BLaER1 (cell line): ENCODE results near the gene SLC49A4.
A peak's percentile ranks its signal among the peaks of the same experiment; 100 is the strongest.

ENCODE experiments used
- H3K27ac ChIP-seq: shearing (Covaris generic); formaldehyde crosslinking; 2 replicates; pipeline ENCODE4 v1.8.1; 2022
- H3K27me3 ChIP-seq: shearing (Covaris generic); formaldehyde crosslinking; 2 replicates; pipeline ENCODE4 v1.8.1; 2022
- H3K36me3 ChIP-seq: shearing (Covaris generic); formaldehyde crosslinking; 2 replicates; pipeline ENCODE4 v1.8.1; 2022
- H3K4me1 ChIP-seq: shearing (Covaris generic); formaldehyde crosslinking; 2 replicates; pipeline ENCODE4 v1.8.1; 2022
- H3K4me2 ChIP-seq: shearing (Covaris generic); formaldehyde crosslinking; 2 replicates; pipeline ENCODE4 v1.8.1; 2022
- H3K4me3 ChIP-seq: shearing (Covaris generic); formaldehyde crosslinking; 2 replicates; pipeline ENCODE4 v1.8.1; 2022
- H3K9ac ChIP-seq: shearing (Covaris generic); formaldehyde crosslinking; 2 replicates; pipeline ENCODE4 v1.8.1; 2022
- H3K9me3 ChIP-seq: shearing (Covaris generic); formaldehyde crosslinking; 2 replicates; pipeline ENCODE4 v1.8.1; 2022
- H4K20me1 ChIP-seq: shearing (Covaris generic); formaldehyde crosslinking; 2 replicates; pipeline ENCODE4 v1.8.1; 2022
- Cebpa-rat ChIP-seq: shearing (Covaris generic); IDR thresholded peaks from 2 replicates; pipeline ENCODE4 v1.8.1; 2022

Gene SLC49A4

DNA sequence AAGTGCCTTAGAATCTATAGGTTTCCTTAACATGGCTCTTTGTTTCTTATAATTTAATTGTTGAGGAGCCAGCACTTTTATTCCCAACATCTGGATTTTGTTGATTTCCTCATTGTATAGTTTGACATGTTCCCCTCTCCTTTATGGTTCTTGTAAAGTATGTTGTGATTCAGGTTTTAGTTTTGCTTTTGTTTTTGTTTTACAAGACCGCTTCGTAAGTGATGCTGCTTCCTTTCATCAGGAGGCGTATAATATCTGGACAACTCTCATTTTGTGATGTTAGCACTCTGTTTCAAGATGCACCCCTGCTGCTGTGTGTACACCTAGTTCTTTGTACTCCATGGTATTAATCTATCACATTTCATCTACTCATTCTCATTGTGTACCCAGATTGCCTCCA is 48.7 kb downstream of the SLC49A4 start:
- H3K4me3 ChIP-seq, result no peak overlapping the region
- H4K20me1 ChIP-seq, result no peaks in the 10 kb centered on the region
- no peak overlapping the region for H3K4me2 ChIP-seq
- H3K27me3 ChIP-seq, result no peaks in the 10 kb centered on the region
- no peaks in the 10 kb centered on the region for H3K9me3 ChIP-seq
- H3K36me3 ChIP-seq, result peaks cover 6% of the 10 kb centered on the region; the same call in 1 of the 2 replicates
- no peak for TF ChIP-seq Cebpa-rat
- H3K27ac ChIP-seq, result no peak overlapping the region
- no peak overlapping the region for H3K9ac ChIP-seq
- no peaks in the 10 kb centered on the region for H3K4me1 ChIP-seq

DNA sequence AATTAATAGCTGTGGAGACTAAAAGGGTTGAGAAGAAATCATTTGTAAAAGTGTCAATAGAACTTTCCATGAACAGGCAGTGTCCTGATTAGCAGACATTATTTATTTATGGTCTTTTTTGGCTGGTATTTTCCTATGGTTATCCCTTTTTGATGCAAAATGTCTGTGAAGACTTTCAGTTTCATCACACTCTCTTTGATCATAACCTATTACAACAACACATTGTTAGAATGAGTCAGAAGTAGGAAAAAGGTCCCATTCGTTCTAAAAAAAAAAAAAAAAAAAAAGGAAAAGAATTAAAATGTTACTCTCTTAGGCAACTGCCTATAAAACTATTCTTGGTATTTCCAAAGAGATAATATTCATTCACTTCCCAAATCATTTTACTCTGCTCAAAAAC is 62.1 kb downstream of the SLC49A4 start:
- Histone ChIP-seq H4K20me1 (no peaks in the 10 kb centered on the region), H3K9ac (no peak overlapping the region), H3K9me3 (peaks cover 2% of the 10 kb centered on the region; the same call in 1 of the 2 replicates), H3K4me3 (no peak overlapping the region), H3K4me1 (no peaks in the 10 kb centered on the region), H3K27me3 (no peaks in the 10 kb centered on the region), H3K27ac (no peak overlapping the region), H3K4me2 (no peak overlapping the region), H3K36me3 (peaks cover 6% of the 10 kb centered on the region; the same call in 1 of the 2 replicates)
- no peak for TF ChIP-seq Cebpa-rat

DNA sequence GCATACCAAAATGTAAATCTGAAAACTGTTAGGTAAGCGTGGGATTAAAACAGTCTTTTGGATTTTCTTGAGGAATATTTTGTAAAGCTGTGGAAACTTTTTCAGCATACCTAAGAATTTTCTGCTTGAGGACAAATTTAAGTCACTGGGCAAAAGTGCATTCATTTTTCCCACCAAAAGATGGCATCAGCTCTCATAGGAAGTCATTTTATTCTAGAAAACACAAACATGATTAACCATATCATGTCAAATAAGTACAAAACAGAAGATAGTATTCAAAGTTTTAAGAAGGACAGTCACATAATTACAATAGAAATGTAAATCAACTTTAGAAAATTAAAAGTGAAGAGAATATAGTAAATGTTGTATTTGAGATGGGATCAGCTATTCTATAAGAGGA is 63.5 kb downstream of the SLC49A4 start:
- H4K20me1 ChIP-seq, result no peaks in the 10 kb centered on the region
- TF ChIP-seq Cebpa-rat, result no peak
- H3K27me3 ChIP-seq, result no peaks in the 10 kb centered on the region
- H3K4me3 ChIP-seq, result no peak overlapping the region
- no peak overlapping the region for H3K27ac ChIP-seq
- no peaks in the 10 kb centered on the region for H3K4me1 ChIP-seq
- 0 out of 2 replicates have a peak, but pooled peaks cover 3% of the 10 kb centered on the region for H3K36me3 ChIP-seq
- H3K4me2 ChIP-seq, result no peak overlapping the region
- H3K9me3 ChIP-seq, result no peaks in the 10 kb centered on the region
- H3K9ac ChIP-seq, result no peak overlapping the region

DNA sequence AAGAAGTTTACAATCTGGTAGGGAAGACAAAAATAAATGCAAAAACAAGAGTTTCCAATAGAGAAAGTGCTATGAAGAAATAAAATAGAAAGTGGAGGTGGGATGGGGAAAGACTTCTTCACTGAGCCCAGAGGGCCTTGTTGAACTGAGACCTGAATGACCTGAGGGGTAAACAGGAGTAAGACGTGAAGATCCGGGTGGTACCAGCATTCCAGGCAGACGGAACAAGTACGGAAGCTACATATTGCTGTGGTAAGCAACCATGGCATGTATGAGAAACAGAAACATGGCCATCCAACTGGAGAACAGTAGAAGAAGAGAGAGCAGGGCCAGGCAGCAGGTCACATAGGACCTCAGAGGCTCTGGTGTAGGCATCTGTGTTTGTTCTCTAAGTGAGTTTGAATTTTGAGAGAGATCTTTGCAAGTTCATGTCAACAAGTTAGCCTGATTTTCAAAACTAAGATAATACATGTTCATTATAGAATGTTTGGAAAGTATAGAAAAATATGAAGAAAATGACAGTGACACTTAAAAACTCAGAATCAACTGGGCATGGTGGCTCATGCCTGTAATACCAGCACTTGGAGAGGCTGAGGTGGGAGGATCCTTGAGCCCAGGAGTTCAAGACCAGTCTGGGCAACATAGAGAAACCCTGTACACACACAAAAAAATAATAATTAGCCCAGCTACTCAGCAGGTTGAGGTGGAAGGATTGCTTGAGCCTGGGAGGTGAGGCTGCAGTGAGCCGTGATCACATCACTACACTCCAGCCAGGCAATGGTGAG is 64.3 kb downstream of the SLC49A4 start:
- no peak overlapping the region for H3K4me2 ChIP-seq
- 0 out of 2 replicates have a peak, but pooled peaks cover 3% of the 10 kb centered on the region for H3K36me3 ChIP-seq
- no peaks in the 10 kb centered on the region for H3K27me3 ChIP-seq
- H4K20me1 ChIP-seq, result no peaks in the 10 kb centered on the region
- H3K9ac ChIP-seq, result no peak overlapping the region
- no peak overlapping the region for H3K27ac ChIP-seq
- no peak overlapping the region for H3K4me3 ChIP-seq
- H3K9me3 ChIP-seq, result no peaks in the 10 kb centered on the region
- H3K4me1 ChIP-seq, result peaks cover 3% of the 10 kb centered on the region
- no peak for TF ChIP-seq Cebpa-rat

DNA sequence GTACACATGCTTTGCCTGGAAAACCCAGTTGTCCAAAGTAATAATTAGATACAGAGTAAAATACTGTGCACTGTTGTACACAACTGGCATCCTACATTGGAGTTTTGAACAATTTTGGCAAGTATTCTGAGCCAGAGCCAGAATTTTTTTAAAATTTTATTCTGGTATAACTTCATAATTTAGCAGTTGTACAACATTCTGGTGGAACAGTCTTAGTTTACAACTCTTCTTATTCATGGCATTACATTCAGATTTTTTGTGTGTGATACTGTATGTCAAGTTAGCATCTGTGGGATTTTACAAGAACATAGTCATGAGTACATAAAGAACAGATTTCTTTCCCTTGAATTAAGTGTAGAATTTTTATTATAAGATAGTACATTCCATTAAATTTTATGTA is 67.5 kb downstream of the SLC49A4 start:
- no peak overlapping the region for H3K27ac ChIP-seq
- H3K9me3 ChIP-seq, result no peaks in the 10 kb centered on the region
- no peaks in the 10 kb centered on the region for H4K20me1 ChIP-seq
- H3K36me3 ChIP-seq, result 0 out of 2 replicates have a peak, but pooled peaks cover 3% of the 10 kb centered on the region
- no peak overlapping the region for H3K9ac ChIP-seq
- no peaks in the 10 kb centered on the region for H3K27me3 ChIP-seq
- peaks cover 10% of the 10 kb centered on the region for H3K4me1 ChIP-seq
- no peak overlapping the region for H3K4me3 ChIP-seq
- TF ChIP-seq Cebpa-rat, result no peak
- H3K4me2 ChIP-seq, result no peak overlapping the region

DNA sequence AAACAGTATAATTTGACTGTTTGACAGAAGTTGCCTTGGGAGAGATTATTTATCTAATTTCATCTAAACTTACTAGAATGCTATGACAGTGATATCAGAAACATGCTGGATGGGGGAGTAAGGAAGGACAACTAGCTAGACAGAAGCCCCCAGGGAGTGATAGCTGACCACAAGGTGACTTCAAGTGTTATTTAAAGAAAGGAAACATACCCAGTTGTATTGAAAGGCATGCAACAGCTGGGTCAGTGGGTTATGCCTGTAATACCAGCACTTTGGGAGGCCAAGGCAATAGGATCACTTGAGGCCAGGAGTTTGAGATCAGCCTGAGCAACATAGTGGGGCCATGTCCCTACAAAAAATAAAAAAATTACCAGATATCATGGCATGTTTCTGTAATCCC is 69.6 kb downstream of the SLC49A4 start:
- no peak overlapping the region for H3K4me3 ChIP-seq
- no peaks in the 10 kb centered on the region for H4K20me1 ChIP-seq
- no peak overlapping the region for H3K27ac ChIP-seq
- peak overlapping the region; percentile 58 for H3K4me2 ChIP-seq
- peaks cover 10% of the 10 kb centered on the region for H3K4me1 ChIP-seq
- no peaks in the 10 kb centered on the region for H3K27me3 ChIP-seq
- TF ChIP-seq Cebpa-rat, result no peak
- H3K9me3 ChIP-seq, result no peaks in the 10 kb centered on the region
- H3K36me3 ChIP-seq, result 0 out of 2 replicates have a peak, but pooled peaks cover 3% of the 10 kb centered on the region
- H3K9ac ChIP-seq, result no peak overlapping the region

DNA sequence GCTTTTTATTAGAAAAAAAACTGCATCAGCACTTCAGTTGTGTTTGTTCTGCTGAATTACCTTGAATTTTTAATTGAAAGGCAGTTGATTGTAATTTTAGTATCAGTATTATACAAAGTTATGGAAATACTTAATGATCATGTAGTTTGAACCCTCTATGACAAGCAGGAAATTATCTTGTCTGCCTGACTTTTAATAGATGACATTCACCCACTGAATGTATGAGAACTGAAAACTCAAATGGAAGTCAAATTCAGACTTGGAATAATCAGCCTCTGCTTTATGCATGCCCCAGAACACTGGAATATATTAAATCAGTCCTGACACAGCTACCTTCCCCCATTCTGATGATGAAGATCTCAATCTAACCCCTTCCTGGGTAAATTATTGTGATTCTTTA is 73.5 kb downstream of the SLC49A4 start:
- Histone ChIP-seq H3K4me2 (no peak overlapping the region), H3K27ac (no peak overlapping the region), H4K20me1 (no peaks in the 10 kb centered on the region), H3K9ac (no peak overlapping the region), H3K4me3 (no peak overlapping the region), H3K4me1 (peaks cover 25% of the 10 kb centered on the region), H3K27me3 (no peaks in the 10 kb centered on the region), H3K36me3 (no peaks in the 10 kb centered on the region), H3K9me3 (no peaks in the 10 kb centered on the region)
- TF ChIP-seq Cebpa-rat, result no peak

DNA sequence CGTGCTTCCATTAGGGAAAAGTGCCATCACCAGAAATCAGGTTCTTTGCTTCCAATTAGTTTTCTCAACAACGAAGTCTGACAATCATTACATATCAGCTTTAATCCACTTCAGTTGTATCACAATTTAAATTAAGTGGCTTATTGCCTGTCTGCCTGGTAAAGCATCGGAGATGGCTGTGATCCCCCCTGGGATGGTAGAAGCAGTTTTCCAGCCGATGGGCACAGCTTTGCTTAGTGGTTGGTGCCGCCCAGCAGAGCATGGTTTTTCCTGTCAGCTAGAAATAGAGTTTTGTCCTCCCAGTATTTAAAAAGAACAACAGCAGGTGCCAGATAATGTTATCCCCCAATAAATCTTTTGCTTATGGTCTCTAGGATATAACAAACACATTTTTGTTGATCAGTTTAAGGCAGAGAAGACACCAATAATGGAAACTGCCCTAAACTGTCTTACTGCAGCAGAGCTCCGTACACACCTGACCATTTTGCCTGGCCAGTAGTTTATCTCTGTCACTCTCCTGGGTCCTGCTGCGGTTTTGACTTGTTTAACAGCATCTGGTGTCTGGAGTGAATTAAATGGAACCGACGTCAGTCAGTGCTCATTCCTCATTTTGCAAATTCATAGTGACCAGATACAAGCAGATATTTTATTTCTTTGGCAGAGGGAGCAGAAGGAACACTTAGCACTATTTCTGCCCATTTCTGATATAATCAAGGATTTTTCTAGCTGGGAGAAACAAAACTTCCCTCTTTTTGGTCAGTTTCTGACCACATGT is 79.1 kb downstream of the SLC49A4 start:
- H3K27me3 ChIP-seq, result no peaks in the 10 kb centered on the region
- no peak for TF ChIP-seq Cebpa-rat
- peak overlapping the region; percentile 74 for H3K4me2 ChIP-seq

DNA sequence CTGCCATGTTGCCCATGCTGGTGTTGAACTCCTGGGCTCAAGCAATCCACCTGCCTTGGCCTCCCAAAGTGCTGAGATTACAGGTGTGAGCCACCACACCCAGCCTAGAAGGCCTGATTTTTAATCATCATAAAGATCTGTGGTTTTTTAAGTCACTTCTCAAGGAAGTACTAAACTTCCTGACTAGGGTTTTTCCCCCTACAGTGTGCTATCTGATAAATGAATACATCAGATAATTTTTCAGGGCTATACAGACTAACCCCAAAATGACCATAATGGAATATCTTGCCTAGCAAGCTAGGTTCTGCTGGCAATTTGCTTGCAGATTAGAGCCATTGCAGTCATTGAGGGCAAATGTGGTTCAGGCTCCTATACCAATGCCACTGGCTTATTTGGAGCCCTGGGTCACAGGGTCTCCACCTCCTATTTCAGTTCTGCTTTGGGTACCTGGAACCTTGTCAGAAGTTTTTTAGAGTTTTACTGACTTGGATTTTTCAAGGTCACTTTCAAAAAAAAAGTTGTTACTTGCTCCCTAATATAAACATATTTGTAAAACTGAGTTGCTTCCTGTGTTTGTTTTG is 80.8 kb downstream of the SLC49A4 start:
- Histone ChIP-seq H3K27me3 (no peaks in the 10 kb centered on the region), H4K20me1 (no peaks in the 10 kb centered on the region)
- TF ChIP-seq Cebpa-rat, result no peak

More for the DNA sequence above, 79.1 kb downstream of the SLC49A4 start:
- no peaks in the 10 kb centered on the region for H3K36me3 ChIP-seq
- no peaks in the 10 kb centered on the region for H3K9me3 ChIP-seq
- no peaks in the 10 kb centered on the region for H4K20me1 ChIP-seq
- H3K9ac ChIP-seq, result peak overlapping the region; percentile 18; the same call in 1 of the 2 replicates
- H3K4me3 ChIP-seq, result no peak overlapping the region
- H3K4me1 ChIP-seq, result peaks cover 48% of the 10 kb centered on the region
- H3K27ac ChIP-seq, result no peak overlapping the region; the same call in 1 of the 2 replicates

More for the DNA sequence above, 80.8 kb downstream of the SLC49A4 start:
- Histone ChIP-seq H3K36me3 (no peaks in the 10 kb centered on the region), H3K9me3 (no peaks in the 10 kb centered on the region), H3K9ac (no peak overlapping the region), H3K4me2 (peak overlapping the region; percentile 41), H3K27ac (no peak overlapping the region), H3K4me1 (peaks cover 48% of the 10 kb centered on the region), H3K4me3 (no peak overlapping the region)
